ENCODE results near the gene S1PR1.
A peak's percentile ranks its signal among the peaks of the same experiment; 100 is the strongest.

Gene S1PR1

DNA sequence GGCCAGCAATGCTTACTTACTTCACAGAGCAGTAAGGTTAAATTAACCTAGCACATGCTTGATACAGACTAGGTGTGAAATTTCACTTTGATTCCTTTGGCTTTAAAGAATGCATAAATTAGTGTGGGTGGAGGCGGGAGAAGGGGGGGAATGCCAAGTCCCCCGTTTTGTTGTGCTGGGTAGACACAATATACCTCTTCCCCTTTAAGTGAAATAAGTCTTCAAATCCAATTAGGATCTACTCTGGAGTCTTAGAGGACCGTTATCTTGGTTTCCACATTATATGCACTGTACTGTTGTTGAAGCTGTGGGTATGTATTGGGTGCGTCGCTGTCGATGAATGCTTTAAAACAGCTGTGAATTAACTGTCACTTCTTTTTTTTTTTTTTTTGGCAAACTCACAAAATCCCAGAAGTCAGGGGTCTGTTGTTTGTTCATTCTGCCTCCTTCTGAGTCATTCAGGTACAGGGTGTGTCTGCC is 1.6 kb upstream of the S1PR1 start:
- Histone ChIP-seq H2AK5ac (ENCODE audit: low read length) (no peak overlapping the region), H2BK120ac (ENCODE audit: insufficient read depth, low read length, poor library complexity) (no peak overlapping the region), H3K79me1 (ENCODE audit: low read length) (no peaks in the 10 kb centered on the region), H4K8ac (ENCODE audit: low read depth, low read length) (no peak overlapping the region), H3K27ac (ENCODE audit: low read depth, low read length) (no peak overlapping the region), H3K27me3 (ENCODE audit: insufficient read depth, low read length) (peaks cover 16% of the 10 kb centered on the region), H3K4me3 (ENCODE audit: low read depth, low read length) (no peak overlapping the region), H3K4ac (ENCODE audit: low read depth, low read length) (no peak overlapping the region), H3K4me2 (ENCODE audit: low read length) (peak overlapping the region; percentile 86), H3K4me1 (ENCODE audit: control insufficient read depth in 1 of 2, insufficient read depth in 2 of 2, low read length in 2 of 2) (peaks cover 0 to 3% of the 10 kb centered on the region in 2 experiments), H3K9me3 (ENCODE audit: insufficient read depth, low read depth, low read length) (no peaks in the 10 kb centered on the region), H3K14ac (ENCODE audit: low read length) (no peak overlapping the region), H4K12ac (ENCODE audit: low read depth, low read length) (no peak overlapping the region), H2BK5ac (ENCODE audit: low read depth, low read length, poor library complexity) (no peak overlapping the region), H3K18ac (ENCODE audit: low read length) (no peak overlapping the region), H3K79me2 (ENCODE audit: control insufficient read depth, insufficient read depth, low read length, poor library complexity) (no peaks in the 10 kb centered on the region), H3K23ac (ENCODE audit: low read length) (no peak overlapping the region), H3K36me3 (ENCODE audit: control insufficient read depth in 1 of 2, insufficient read depth in 2 of 2, low read length in 2 of 2) (no peaks in the 10 kb centered on the region), H2BK12ac (ENCODE audit: low read length) (no peak overlapping the region), H2AFZ (ENCODE audit: insufficient read depth, low read length, poor library complexity) (no peak overlapping the region), H4K91ac (ENCODE audit: low read depth, low read length) (no peak overlapping the region), H3K9ac (ENCODE audit: low read length) (no peak overlapping the region)
- WGBS (ENCODE audit: extremely low coverage, insufficient coverage, insufficient read length), result no CpG with 5 or more reads among the region's 6 CpGs
- no peak for DNase-seq

DNA sequence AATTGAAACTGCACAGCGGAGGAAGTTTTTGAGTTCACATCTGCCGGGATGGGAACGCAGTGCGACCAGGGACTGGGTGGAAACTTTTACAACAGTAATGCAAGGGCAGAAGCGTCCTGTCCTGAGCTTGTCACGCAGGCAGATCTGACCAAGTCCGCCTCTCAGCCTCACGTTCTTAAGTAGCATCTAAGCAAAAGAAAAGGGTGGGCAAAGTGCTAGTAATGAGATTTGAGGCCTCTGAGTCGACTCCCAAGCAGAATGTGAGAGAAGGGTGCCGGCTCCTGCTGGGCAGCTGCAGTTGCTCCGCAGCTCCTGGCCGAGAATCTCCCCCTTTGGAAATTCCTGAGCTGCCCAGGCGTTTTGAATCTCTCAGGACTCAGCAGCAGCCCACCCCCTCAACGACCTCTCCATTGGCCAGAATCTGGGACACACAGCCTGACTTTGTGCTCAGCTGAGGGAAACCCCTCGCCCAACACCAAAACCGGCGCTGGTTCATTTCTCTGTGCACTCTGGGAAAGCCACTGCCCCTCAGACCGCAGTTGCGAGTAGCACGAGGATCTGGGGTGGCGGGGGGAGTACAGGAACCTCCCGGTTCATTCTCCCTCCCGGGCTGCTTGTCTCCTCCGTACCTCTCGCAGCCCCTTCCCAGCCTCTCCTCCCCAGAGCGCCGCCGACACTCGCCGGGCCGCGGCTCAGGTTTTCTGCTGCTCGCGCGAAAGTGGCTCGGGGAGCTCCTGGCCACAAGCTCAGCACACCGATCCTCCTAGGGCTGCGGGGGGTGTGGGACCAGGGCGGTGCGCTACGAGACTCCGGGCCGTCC is 913 bp upstream of the S1PR1 start:
- no peak overlapping the region for H2AK5ac ChIP-seq (ENCODE audit: low read length)
- no peak overlapping the region for H3K4ac ChIP-seq (ENCODE audit: low read depth, low read length)

DNA sequence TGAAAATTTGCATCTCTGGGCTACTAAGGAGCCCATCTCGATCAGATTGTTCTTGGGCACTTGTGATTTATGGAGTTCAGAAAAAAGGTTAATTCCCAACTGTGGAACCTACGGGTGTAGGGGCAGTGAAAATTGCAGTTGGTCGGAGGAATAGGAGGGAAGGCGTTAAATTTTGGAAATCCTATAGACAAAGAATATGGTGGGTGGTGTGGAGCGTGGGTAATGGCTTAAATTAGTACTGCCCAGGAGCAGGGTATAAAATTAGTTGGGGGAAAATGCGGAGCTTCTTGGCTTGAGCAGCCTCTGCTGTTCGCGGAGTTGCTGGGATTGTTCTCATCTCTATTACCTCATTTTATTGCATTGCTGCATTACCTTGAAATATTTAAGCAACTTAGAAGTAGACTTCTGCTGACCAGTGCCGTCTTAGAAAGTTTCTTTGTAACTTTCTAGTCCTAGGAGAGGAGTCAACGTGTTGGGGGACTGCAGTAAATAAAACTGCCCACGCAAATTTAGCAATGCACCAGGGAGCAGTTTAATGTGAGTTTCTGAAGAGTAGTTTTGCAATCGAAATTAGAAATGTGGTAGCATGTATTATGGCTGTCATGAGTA is 514 bp downstream of the S1PR1 start:
- no peaks in the 10 kb centered on the region for H3K36me3 ChIP-seq (ENCODE audit: control insufficient read depth in 1 of 2, insufficient read depth in 2 of 2, low read length in 2 of 2)
- peaks cover 16% of the 10 kb centered on the region for H3K27me3 ChIP-seq (ENCODE audit: insufficient read depth, low read length)
- H3K4ac ChIP-seq (ENCODE audit: low read depth, low read length), result no peak overlapping the region
- no peak overlapping the region for H3K27ac ChIP-seq (ENCODE audit: low read depth, low read length)
- no peak overlapping the region for H2BK120ac ChIP-seq (ENCODE audit: insufficient read depth, low read length, poor library complexity)
- peak in 1 of 2 donors; percentile 48 for DNase-seq
- H3K79me1 ChIP-seq (ENCODE audit: low read length), result no peaks in the 10 kb centered on the region
- peak overlapping the region; percentile 86 for H3K4me2 ChIP-seq (ENCODE audit: low read length)
- no peak overlapping the region for H2BK12ac ChIP-seq (ENCODE audit: low read length)
- H4K8ac ChIP-seq (ENCODE audit: low read depth, low read length), result no peak overlapping the region
- H2AK5ac ChIP-seq (ENCODE audit: low read length), result no peak overlapping the region
- H4K91ac ChIP-seq (ENCODE audit: low read depth, low read length), result no peak overlapping the region
- H3K4me1 ChIP-seq (ENCODE audit: control insufficient read depth in 1 of 2, insufficient read depth in 2 of 2, low read length in 2 of 2), result peaks cover 0 to 3% of the 10 kb centered on the region in 2 experiments
- H2BK5ac ChIP-seq (ENCODE audit: low read depth, low read length, poor library complexity), result no peak overlapping the region
- H3K9ac ChIP-seq (ENCODE audit: low read length), result no peak overlapping the region
- H3K79me2 ChIP-seq (ENCODE audit: control insufficient read depth, insufficient read depth, low read length, poor library complexity), result no peaks in the 10 kb centered on the region
- H3K14ac ChIP-seq (ENCODE audit: low read length), result no peak overlapping the region
- no peak overlapping the region for H4K12ac ChIP-seq (ENCODE audit: low read depth, low read length)
- H3K9me3 ChIP-seq (ENCODE audit: insufficient read depth, low read depth, low read length), result no peaks in the 10 kb centered on the region
- no peak overlapping the region for H3K18ac ChIP-seq (ENCODE audit: low read length)
- no peak overlapping the region for H3K4me3 ChIP-seq (ENCODE audit: low read depth, low read length)
- WGBS (ENCODE audit: extremely low coverage, insufficient coverage, insufficient read length), result no CpG with 5 or more reads among the region's 12 CpGs
- no peak overlapping the region for H3K23ac ChIP-seq (ENCODE audit: low read length)
- no peak overlapping the region for H2AFZ ChIP-seq (ENCODE audit: insufficient read depth, low read length, poor library complexity)

More for the DNA sequence above, 913 bp upstream of the S1PR1 start:
- H3K79me1 ChIP-seq (ENCODE audit: low read length), result no peaks in the 10 kb centered on the region
- no peak overlapping the region for H2BK5ac ChIP-seq (ENCODE audit: low read depth, low read length, poor library complexity)
- peak in 1 of 2 donors; percentile 41 for DNase-seq
- H3K14ac ChIP-seq (ENCODE audit: low read length), result no peak overlapping the region
- H3K18ac ChIP-seq (ENCODE audit: low read length), result no peak overlapping the region
- H3K9ac ChIP-seq (ENCODE audit: low read length), result no peak overlapping the region
- peak overlapping the region; percentile 86 for H3K4me2 ChIP-seq (ENCODE audit: low read length)
- H4K8ac ChIP-seq (ENCODE audit: low read depth, low read length), result no peak overlapping the region
- peaks cover 0 to 3% of the 10 kb centered on the region in 2 experiments for H3K4me1 ChIP-seq (ENCODE audit: control insufficient read depth in 1 of 2, insufficient read depth in 2 of 2, low read length in 2 of 2)
- no peaks in the 10 kb centered on the region for H3K79me2 ChIP-seq (ENCODE audit: control insufficient read depth, insufficient read depth, low read length, poor library complexity)
- no peak overlapping the region for H3K27ac ChIP-seq (ENCODE audit: low read depth, low read length)
- H4K91ac ChIP-seq (ENCODE audit: low read depth, low read length), result no peak overlapping the region
- H3K9me3 ChIP-seq (ENCODE audit: insufficient read depth, low read depth, low read length), result no peaks in the 10 kb centered on the region
- no peak overlapping the region for H3K23ac ChIP-seq (ENCODE audit: low read length)
- H2BK120ac ChIP-seq (ENCODE audit: insufficient read depth, low read length, poor library complexity), result no peak overlapping the region
- H4K12ac ChIP-seq (ENCODE audit: low read depth, low read length), result no peak overlapping the region
- H2BK12ac ChIP-seq (ENCODE audit: low read length), result no peak overlapping the region
- H3K4me3 ChIP-seq (ENCODE audit: low read depth, low read length), result peak overlapping the region; percentile 63
- no CpG with 5 or more reads among the region's 43 CpGs for WGBS (ENCODE audit: extremely low coverage, insufficient coverage, insufficient read length)
- H3K27me3 ChIP-seq (ENCODE audit: insufficient read depth, low read length), result peaks cover 16% of the 10 kb centered on the region
- H3K36me3 ChIP-seq (ENCODE audit: control insufficient read depth in 1 of 2, insufficient read depth in 2 of 2, low read length in 2 of 2), result no peaks in the 10 kb centered on the region
- H2AFZ ChIP-seq (ENCODE audit: insufficient read depth, low read length, poor library complexity), result peak overlapping the region; percentile 17

DNA sequence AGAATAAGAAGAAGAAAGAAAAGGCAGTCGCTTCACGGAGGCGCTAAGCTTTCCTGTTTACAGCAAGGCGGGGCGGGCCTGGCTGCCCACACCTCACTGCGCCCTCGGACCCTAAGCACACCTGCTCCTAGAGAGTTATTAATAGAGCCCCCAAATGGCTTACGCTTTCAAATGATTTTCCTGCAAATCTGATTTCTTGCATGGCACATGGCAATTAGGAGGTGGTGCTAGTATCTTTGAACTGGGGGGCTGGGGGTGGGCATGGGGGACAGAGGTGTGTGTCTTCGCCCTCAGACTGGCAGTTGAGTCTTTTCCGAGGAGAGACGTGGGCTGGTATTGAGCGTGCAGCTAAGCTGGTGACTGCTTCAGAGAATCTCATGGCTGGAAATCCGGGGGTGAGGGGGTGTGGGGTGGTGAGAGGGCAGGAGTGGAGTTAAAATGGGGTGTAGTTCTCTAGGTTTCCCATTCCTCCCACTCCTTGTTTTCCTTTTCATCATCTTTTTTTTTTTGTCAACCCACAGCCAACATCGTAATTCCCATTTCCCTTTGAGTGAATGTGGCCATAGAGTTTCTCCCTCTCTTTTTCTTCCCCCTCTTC is 1.3 kb downstream of the S1PR1 start:
- Histone ChIP-seq H3K4ac (ENCODE audit: low read depth, low read length) (no peak overlapping the region), H3K14ac (ENCODE audit: low read length) (no peak overlapping the region), H3K4me1 (ENCODE audit: control insufficient read depth in 1 of 2, insufficient read depth in 2 of 2, low read length in 2 of 2) (peaks cover 0 to 4% of the 10 kb centered on the region in 2 experiments), H2BK5ac (ENCODE audit: low read depth, low read length, poor library complexity) (no peak overlapping the region), H3K36me3 (ENCODE audit: control insufficient read depth in 1 of 2, insufficient read depth in 2 of 2, low read length in 2 of 2) (no peaks in the 10 kb centered on the region), H3K9ac (ENCODE audit: low read length) (no peak overlapping the region), H3K9me3 (ENCODE audit: insufficient read depth, low read depth, low read length) (no peaks in the 10 kb centered on the region), H3K4me2 (ENCODE audit: low read length) (no peak overlapping the region), H4K8ac (ENCODE audit: low read depth, low read length) (no peak overlapping the region), H3K4me3 (ENCODE audit: low read depth, low read length) (no peak overlapping the region), H4K91ac (ENCODE audit: low read depth, low read length) (no peak overlapping the region), H4K12ac (ENCODE audit: low read depth, low read length) (no peak overlapping the region), H3K18ac (ENCODE audit: low read length) (no peak overlapping the region), H2AK5ac (ENCODE audit: low read length) (no peak overlapping the region), H3K79me1 (ENCODE audit: low read length) (no peaks in the 10 kb centered on the region), H3K23ac (ENCODE audit: low read length) (no peak overlapping the region), H2BK120ac (ENCODE audit: insufficient read depth, low read length, poor library complexity) (no peak overlapping the region), H2BK12ac (ENCODE audit: low read length) (no peak overlapping the region), H3K27me3 (ENCODE audit: insufficient read depth, low read length) (peaks cover 16% of the 10 kb centered on the region), H2AFZ (ENCODE audit: insufficient read depth, low read length, poor library complexity) (no peak overlapping the region), H3K79me2 (ENCODE audit: control insufficient read depth, insufficient read depth, low read length, poor library complexity) (no peaks in the 10 kb centered on the region), H3K27ac (ENCODE audit: low read depth, low read length) (no peak overlapping the region)
- DNase-seq, result no peak
- WGBS (ENCODE audit: extremely low coverage, insufficient coverage, insufficient read length), result no CpG with 5 or more reads among the region's 14 CpGs
